ENCODE results near the gene CEBPE. TPM values are rescaled to one million over a fixed set of nuclear protein-coding genes. Genes with fewer than 3 reads are reported as not detected.

The CEBPE gene
- total RNA-seq, 1 experiment from 2014 or later: not detected

DNA sequence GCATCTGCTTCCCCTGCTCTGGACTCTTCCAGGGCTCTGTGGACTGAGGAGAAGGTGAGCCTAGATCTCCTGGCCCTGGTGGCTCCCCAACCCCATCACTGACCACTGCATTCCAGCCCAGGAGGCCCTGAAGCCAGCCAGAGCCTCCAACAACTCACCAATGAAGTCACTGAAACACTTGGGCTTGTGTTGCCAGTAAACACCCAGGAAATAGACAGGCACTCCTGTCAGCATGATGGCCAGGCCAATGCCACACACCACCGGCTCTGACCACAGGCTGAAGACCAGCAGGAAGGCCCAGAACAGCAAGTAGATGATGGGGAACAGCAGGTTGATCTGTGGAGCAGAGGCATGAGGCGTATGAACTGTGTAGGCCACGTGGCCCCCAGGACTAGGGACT lies 8.8 kb upstream of the CEBPE start:
- DNase-seq: no peak
- CTCF ChIA-PET: no interaction called here
- POLR2A ChIA-PET: no interaction called here
- BruUV-seq (replicated peaks): no TSS peak
- no peaks in the 10 kb centered on the region for H3K36me3 Mint-ChIP-seq (ENCODE audit: insufficient read depth, unreplicated experiment)
- TF ChIP-seq, protein P1, sequence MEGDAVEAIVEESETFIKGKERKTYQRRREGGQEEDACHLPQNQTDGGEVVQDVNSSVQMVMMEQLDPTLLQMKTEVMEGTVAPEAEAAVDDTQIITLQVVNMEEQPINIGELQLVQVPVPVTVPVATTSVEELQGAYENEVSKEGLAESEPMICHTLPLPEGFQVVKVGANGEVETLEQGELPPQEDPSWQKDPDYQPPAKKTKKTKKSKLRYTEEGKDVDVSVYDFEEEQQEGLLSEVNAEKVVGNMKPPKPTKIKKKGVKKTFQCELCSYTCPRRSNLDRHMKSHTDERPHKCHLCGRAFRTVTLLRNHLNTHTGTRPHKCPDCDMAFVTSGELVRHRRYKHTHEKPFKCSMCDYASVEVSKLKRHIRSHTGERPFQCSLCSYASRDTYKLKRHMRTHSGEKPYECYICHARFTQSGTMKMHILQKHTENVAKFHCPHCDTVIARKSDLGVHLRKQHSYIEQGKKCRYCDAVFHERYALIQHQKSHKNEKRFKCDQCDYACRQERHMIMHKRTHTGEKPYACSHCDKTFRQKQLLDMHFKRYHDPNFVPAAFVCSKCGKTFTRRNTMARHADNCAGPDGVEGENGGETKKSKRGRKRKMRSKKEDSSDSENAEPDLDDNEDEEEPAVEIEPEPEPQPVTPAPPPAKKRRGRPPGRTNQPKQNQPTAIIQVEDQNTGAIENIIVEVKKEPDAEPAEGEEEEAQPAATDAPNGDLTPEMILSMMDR (IDR thresholded peaks at IDR 0.05; ENCODE audit: insufficient read depth in 1 of 2, low read depth in 1 of 2, low read length in 1 of 2, severe bottlenecking in 1 of 2, unreplicated experiment in 1 of 2): no peak
- H3K4me1 Mint-ChIP-seq (ENCODE audit: low read depth, unreplicated experiment): no peaks in the 10 kb centered on the region
- Histone ChIP-seq H3K36me3 (ENCODE audit: control insufficient read depth, insufficient read depth, low read length) (no peaks in the 10 kb centered on the region), H3K4me1 (no peaks in the 10 kb centered on the region), H3K4me3 (ENCODE audit: low read depth, low read length) (no peak overlapping the region), H3K9me3 (no peaks in the 10 kb centered on the region), H3K27me3 (replicated peaks; ENCODE audit: control insufficient read depth, insufficient read depth, low read length) (no peaks in the 10 kb centered on the region)
- H3K4me3 Mint-ChIP-seq (ENCODE audit: unreplicated experiment): no peak overlapping the region
- H3K9me3 Mint-ChIP-seq (ENCODE audit: unreplicated experiment): no peaks in the 10 kb centered on the region
- no peaks in the 10 kb centered on the region for H3K27me3 Mint-ChIP-seq (ENCODE audit: insufficient read depth, unreplicated experiment)
- H3K27ac Mint-ChIP-seq (ENCODE audit: unreplicated experiment): no peak overlapping the region
- intact Hi-C loops (cut with micrococcal nuclease; ENCODE audit: unreplicated experiment): no loop called here

DNA sequence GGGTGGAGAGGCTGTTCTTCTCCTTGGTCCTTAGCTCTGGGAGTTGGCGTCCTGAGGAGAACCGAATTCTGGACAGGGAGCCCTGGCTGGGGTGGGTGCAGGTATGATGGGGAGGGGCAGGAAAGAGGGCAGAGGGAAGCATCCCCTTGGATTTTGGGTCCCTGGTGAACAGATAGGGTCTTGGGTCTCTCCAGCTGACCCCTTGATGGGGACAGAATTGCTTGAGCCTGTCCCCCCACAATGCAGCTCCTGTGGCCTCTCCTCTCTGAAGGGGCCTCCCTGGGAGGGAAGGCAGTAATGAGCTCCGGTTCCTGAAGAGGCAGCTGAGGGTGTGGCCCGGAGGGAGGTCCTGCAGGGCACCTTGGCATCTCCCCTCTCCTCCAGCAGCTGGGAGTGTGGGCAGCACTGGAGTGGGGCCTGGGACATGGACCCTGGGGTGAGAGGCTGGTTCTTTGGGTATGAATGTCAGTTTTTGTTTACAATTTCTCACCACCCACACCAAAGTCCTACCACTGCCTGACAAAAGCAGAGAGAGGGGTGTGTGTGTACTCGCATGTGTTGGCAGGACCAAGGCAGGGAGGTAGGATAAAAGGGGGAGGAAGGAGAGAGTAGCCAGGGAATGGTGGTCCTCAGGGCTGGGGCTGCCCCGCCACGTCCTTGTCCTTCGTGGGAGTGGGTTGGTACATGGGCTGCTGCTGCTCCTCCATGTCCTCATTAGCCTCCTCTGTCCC lies 7.7 kb upstream of the CEBPE start:
- Mint-ChIP-seq H3K27ac (ENCODE audit: unreplicated experiment) (no peak overlapping the region), H3K9me3 (ENCODE audit: unreplicated experiment) (no peaks in the 10 kb centered on the region), H3K27me3 (ENCODE audit: insufficient read depth, unreplicated experiment) (no peaks in the 10 kb centered on the region), H3K36me3 (ENCODE audit: insufficient read depth, unreplicated experiment) (no peaks in the 10 kb centered on the region), H3K4me1 (ENCODE audit: low read depth, unreplicated experiment) (no peaks in the 10 kb centered on the region), H3K4me3 (ENCODE audit: unreplicated experiment) (no peak overlapping the region)
- H3K4me1 ChIP-seq: no peaks in the 10 kb centered on the region
- H3K4me3 ChIP-seq (ENCODE audit: low read depth, low read length): no peak overlapping the region
- no TSS peak for BruUV-seq (replicated peaks)
- POLR2A ChIA-PET: no interaction called here
- DNase-seq: no peak
- no peaks in the 10 kb centered on the region for H3K27me3 ChIP-seq (replicated peaks; ENCODE audit: control insufficient read depth, insufficient read depth, low read length)
- TF ChIP-seq, protein P1 (IDR thresholded peaks at IDR 0.05; ENCODE audit: insufficient read depth in 1 of 2, low read depth in 1 of 2, low read length in 1 of 2, severe bottlenecking in 1 of 2, unreplicated experiment in 1 of 2): no peak
- no peaks in the 10 kb centered on the region for H3K36me3 ChIP-seq (ENCODE audit: control insufficient read depth, insufficient read depth, low read length)
- H3K9me3 ChIP-seq: no peaks in the 10 kb centered on the region
- intact Hi-C loops (cut with micrococcal nuclease; ENCODE audit: unreplicated experiment): no loop called here
- CTCF ChIA-PET: interaction anchor here (0.6 kb wide), 1 partner anchor 65 kb away, joined by 7 read pairs; no protein-coding TSS in a partner anchor

DNA sequence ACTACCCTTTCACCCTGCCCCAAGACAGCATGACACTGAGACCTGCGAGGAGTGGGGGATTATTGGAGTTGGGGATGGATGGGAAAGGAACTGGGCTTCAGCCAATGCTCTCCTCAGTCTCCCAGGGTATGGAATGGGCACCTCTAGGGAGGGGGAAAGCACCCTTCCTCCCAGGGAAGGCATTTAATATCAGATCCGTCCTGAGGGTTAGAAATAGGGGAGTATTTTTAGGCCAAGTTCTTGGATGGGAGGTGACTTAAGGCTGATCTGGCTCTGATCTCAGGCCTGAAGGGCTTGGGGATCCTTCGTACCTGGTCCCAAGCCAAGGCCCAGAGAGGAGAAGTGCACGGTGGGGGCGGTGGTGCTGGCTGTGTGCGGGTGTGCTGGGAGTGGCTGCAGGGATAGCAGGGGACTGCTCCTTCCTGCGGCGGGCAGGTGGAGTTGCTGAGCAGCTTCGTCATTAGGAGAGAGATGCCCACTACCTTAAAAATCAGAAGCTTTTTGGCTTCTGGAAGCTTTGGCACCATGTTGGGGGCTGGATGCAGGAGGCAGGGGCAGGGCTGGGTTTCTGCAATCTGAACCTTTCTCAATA lies 7.0 kb upstream of the CEBPE start:
- intact Hi-C loops (cut with micrococcal nuclease; ENCODE audit: unreplicated experiment): no loop called here
- Histone ChIP-seq H3K36me3 (ENCODE audit: control insufficient read depth, insufficient read depth, low read length) (no peaks in the 10 kb centered on the region), H3K9me3 (no peaks in the 10 kb centered on the region), H3K27me3 (replicated peaks; ENCODE audit: control insufficient read depth, insufficient read depth, low read length) (no peaks in the 10 kb centered on the region), H3K4me1 (no peaks in the 10 kb centered on the region), H3K4me3 (ENCODE audit: low read depth, low read length) (no peak overlapping the region)
- H3K4me1 Mint-ChIP-seq (ENCODE audit: low read depth, unreplicated experiment): peaks cover 6% of the 10 kb centered on the region
- BruUV-seq (replicated peaks): no TSS peak
- TF ChIP-seq, protein P1 (IDR thresholded peaks at IDR 0.05; ENCODE audit: insufficient read depth in 1 of 2, low read depth in 1 of 2, low read length in 1 of 2, severe bottlenecking in 1 of 2, unreplicated experiment in 1 of 2): no peak
- peaks cover 1% of the 10 kb centered on the region for H3K36me3 Mint-ChIP-seq (ENCODE audit: insufficient read depth, unreplicated experiment)
- H3K27ac Mint-ChIP-seq (ENCODE audit: unreplicated experiment): no peak overlapping the region
- ChIA-PET CTCF (no interaction called here), POLR2A (no interaction called here)
- no peaks in the 10 kb centered on the region for H3K27me3 Mint-ChIP-seq (ENCODE audit: insufficient read depth, unreplicated experiment)
- no peak overlapping the region for H3K4me3 Mint-ChIP-seq (ENCODE audit: unreplicated experiment)
- no peak for DNase-seq
- H3K9me3 Mint-ChIP-seq (ENCODE audit: unreplicated experiment): no peaks in the 10 kb centered on the region
